Hematopoietic multipotent progenitor cell treated with erythropoietin and hydrocortisone succinate and interleukin-3 and kit ligand, for 4 days (in vitro differentiated cells): ENCODE measurements around the gene SLC16A8.
"Not testable (repeated sequence)": the region's sequence is repeated elsewhere in the genome, so short reads cannot be mapped to it uniquely, and the experiment has no call there.

Source experiments
- DNase-seq: peaks from one replicate; pipeline ENCODE4 v3.0.0-alpha.2; 2015

Gene SLC16A8

DNA sequence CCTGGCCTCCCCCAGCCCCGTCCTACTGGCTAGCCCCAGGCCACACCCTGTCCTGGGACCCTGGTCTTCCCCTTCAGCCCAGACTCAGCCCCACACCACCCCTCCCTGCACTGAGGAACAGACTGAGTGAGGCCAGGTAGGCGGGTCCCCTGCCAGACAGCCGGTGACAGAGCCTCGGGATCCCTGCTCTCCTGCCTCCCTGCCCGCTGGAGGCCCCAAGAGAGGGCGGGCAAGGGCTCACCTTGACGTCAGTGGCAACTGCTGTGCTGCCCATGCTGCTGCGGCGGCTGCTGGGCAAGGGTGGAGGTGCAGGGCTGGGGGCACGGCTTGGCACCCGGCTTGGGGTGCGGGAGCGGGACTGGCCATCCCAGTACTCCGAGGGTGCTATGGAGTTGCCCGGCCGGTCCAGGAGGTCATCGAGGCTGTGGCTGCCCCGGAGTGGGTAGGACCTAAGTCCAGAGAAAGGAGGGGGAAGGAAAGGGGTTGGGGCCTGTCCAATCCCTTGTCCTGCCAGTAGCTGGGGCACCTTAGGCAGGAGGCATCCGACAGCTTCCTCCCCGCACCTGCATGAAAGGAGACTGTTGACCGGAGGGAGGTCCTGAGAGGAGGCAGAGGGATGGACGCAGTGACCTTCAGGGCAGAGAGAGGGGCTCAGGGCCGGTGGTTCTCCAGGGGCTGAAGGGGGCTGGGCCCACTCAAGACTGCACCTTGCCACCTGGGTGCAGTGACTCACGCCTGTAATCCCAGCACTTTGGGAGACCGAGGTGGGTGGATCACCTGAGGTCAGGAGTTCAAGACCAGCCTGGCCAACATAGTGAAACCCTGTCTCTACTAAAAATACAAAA lies 2.2 kb upstream of the SLC16A8 start:
- DNase-seq = no peak

DNA sequence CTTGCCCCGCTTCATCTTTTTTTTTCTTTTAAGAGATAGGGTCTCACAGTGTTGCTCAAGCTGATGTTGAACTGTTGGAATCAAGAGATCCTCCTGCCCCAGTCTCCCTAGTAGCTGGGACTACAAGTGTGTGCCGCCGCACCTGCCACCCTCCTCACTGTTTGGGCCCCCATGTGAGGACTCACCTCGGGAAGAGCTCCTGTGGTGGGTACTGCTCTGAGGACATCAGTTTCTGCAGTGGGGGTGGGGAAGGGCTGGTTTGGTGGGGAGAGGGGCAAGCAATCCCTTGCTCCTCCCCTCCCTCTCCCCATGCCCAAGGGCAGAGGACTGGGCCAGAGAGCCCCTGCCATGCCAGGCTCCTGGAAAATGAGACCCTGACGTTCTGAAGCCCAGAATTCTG lies 1.5 kb upstream of the SLC16A8 start:
- no peak for DNase-seq

DNA sequence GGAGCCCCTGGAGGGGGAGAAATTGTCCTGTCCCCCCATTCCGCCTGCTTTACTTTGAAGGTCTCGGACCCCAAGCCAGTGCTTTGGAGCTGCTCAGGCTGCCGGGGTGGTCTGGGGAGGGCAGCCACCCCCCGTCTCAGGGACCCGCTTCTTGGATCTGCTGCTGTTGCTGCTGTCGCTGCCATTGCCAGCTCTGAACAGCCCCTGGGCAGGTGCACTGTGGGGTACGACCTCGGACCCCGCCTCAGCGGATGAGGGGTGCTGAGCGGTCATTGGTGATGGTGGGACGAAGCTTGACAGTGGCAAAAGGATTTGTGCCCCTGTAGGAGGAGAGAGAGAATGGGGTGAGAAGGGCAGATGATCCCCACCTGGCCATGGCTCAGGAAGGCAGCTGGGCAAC lies 1.1 kb upstream of the SLC16A8 start:
- DNase-seq = no peak

DNA sequence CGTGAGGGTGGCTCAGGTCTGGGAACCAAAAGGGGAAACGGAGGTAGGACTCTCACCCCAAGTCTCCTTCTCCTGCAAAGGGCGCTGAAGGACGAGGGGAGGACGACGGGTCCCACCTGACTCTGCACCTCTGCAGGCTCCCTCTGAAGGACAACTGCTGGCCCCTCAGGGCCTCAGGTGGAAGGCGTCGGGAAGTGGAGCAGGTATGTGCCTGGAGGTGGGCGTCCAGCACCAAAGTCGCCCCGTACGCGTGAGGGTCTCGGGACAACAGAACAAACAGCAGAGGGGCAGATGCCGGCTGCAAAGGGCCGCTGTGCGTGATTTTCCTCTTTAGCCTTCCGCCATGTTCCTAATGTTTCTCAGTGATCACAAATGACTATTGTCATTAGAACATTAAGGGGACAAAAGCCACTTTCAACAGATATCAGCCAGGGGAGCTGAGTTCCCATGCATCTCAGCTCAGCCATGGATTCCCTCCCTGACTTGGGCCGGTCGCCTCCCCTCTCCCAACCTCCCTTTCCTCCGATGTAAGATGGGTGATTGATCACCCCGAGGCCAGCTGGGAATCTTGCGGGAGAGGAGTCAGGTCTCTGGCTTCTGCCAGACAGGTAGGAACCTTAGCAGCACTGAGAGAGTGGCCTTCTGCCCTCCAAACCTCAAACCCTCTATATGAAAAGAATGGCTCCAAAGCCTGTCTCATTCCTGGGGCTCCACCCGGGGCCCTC lies 836 bp downstream of the SLC16A8 start:
- no peak for DNase-seq

DNA sequence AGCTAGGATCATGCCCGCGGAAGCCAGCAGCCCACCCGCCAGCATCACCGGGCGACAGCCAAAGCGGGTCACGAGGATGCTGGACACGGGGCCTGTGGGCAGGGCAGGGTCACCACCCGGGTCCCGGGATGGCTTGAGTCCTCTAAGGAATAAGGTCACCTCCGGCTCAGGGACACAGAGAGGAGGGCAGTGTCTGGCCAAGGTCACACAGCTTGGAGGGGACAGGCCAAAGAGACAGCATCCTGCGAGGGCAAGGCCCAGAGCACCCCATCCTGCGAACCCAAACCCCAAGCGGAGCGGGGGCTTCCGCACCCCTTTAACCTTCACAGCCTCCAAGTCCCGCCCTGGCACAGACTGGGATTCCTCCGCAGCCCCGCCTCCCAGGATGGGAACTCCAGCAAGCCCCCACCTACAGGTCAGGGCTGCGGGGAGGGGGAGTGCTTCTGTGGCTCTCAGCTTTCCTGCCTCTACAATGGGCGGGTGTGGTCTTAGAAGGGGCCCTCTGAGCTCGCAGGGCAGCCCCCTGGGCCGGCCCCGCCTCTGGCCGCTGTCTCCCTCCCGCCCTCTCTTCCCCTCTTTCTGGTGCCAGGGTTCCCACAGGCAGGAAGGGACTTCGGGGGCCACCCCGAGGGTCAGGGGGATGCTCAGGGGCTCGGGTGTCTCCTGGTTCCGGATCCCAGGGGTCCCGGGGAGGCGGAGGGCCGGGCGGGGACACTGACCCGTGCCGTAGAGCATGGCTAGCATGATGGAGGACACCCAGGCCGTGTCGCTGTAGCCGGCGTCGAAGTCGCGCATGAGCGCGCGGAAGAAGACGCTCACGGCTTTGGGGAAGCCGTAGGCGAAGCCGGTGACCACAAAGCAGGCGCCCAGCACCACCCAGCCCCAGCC lies 1.8 kb downstream of the SLC16A8 start:
- DNase-seq = peak; percentile 48

DNA sequence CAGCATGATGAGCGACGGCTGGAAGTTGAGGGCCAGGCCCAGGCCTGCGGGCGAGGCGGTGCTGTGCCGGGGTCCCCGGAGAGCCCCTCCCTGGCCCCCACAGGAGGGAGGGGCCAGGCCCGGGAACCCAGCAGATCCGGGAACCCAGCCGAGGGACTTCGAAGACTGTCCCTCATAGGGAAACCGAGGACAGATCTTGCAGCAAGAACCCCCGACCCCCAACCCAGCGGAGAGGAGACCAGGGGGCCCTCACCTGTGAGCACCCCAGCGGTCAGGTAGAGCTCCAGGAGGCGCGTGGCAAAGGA lies 2.4 kb downstream of the SLC16A8 start:
- no peak for DNase-seq

DNA sequence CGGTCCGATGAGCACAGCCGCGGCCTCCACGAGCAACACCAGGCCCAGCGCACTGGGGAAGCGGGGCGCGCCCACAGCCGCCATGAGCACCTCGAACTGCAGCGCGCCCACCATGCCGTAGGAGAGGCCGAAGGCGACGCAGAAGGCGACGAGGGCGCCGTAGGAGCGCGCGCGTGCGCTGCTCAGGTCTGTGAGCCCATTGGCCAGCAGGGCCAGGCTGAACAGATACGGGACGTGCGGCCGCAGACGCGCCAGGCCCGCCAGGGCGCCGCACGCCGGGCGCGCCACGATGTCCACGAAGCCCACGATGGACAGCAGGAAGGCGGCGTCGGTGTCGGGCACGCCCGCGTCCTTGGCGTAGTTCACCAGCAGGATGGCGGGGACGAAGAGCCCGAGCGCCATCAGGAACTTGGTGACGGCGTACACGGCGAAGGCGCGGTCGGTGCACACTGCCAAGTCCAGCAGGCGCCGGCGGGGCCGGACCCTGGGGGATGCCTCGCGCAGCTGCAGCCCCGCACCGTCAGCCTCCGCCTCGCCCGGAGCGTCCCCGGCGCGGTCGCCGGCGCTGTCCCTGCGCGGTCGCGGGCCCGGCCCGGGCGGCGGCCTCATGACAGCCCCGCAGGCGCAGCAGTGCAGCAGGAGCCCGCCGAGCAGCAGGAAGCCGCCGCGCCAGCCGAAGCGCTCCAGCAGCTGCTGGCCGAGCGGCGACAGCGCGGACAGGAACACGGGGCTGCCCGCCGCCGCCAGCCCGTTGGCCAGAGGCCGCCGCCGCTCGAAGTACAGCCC lies 2.9 kb downstream of the SLC16A8 start:
- DNase-seq = peak; percentile 60

- DNase-seq = no peak
Measured at GRCh38 chr22:38080474-38080849, 3.5 kb downstream of the SLC16A8 start.

DNA sequence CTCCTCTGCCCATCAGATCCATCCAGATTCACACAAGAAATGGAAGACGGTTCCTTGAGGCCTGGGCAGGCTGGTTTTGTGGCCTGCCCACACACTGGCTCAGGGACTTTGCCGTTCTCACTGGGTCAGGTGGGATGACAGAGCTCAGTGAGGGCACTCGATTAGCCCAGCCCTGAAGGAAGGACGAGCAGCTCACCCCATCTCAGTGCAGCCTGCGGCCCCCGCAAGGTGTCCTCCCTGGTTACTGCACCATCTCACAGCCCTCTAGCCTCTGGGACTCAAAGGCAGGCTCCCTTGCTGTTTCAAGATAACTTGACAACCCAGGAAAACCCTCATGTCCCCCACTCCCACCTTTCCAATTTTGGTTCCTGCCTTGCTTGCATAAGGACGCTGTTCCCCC lies 4.2 kb downstream of the SLC16A8 start:
- DNase-seq = no peak

DNA sequence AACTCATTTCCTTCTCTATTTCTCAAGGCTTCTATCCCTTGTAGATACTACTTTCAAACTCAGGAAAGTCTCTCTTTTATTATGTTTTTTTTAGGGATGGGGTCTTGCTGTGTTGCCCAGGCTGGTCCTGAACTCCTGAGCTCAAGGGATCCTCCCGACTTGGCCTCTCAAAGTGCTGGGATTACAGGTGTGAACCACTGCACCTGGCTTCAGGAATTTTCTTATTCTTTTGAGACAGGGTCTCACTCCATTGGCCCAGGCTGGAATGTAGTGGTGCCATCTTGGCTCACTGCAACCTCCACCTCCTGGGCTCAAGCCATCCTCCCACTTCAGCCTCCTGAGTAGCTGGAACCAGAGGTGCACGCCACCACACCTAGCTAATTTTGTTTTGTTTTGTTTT lies 4.8 kb downstream of the SLC16A8 start:
- not testable (repeated sequence) for DNase-seq

DNA sequence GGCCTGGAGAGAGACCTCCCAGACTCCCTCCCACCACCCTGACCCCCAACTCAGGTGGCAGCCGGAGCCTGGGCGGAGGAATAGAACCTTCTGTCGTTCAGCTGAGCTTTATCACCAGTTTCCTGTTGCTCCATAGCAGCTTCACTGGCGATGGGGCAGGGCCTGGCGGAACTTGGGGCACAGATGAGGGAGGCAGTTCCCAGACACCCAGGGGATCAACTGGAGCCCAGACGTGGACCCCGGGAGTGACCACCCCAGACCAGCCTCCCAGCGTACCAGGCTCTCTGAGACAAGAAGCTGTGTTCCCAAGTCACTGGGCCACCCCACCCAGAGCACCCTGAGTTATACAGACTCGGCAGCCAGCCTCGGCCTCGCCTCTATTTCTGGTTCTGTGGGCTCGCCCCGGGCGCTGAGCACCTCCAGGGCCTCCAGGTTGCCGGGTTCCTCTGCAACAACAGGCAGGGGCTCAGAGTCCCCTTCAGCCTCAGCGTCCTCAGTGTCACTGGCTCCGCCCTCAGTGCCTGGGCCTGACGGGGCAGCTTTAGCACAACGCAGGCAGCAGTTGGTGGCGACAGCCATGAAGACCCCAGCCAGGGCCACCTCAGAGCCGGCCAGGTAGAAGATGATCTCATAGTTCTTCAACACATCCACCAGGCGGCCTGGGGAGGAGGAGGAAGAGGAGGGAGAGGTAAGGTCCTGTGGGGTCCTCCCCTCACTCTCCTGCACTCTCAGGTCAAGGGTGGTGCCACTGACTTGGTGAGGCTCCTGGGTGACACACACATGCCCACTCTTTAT lies 5.7 kb downstream of the SLC16A8 start:
- no peak for DNase-seq

DNA sequence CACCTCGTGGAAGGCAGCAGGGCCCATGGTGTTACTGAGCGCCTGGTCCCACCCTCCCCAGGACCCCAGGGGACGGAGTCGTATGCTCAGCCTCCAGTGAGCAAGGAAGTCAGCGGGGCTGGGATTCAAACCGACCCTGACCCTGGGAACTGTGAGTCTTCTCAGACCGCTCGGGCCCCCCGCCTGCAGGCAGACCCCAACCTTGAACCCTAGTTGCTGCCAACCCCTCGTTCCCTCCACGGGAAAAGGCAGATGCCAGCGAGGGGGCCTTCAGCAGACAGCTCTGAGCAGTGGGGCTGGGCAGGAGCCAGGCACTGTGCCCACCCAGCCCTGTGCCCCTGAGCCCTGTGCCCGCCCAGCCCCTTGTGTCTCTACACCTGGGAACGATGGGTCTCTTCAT lies 6.4 kb downstream of the SLC16A8 start:
- DNase-seq = no peak

DNA sequence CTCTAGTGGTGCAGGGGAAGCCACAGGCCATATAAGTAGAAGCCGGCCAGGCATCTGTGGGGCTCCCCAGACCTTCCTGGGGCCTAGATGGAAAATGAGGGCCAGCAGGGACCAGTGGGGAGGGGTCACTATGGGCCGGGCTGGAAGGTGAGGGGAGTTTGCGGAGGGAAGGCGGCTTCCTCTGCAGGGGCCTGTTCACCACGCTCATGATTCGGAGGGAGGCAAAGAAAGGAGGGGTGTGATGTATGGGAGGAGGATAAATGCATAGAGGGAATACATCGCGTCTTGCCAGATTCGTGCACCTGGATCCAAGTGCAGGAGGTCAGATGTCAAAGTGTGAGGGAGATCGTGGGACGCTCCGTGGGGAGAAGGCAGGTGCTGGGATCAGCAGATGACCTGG lies 6.9 kb downstream of the SLC16A8 start:
- no peak for DNase-seq

DNA sequence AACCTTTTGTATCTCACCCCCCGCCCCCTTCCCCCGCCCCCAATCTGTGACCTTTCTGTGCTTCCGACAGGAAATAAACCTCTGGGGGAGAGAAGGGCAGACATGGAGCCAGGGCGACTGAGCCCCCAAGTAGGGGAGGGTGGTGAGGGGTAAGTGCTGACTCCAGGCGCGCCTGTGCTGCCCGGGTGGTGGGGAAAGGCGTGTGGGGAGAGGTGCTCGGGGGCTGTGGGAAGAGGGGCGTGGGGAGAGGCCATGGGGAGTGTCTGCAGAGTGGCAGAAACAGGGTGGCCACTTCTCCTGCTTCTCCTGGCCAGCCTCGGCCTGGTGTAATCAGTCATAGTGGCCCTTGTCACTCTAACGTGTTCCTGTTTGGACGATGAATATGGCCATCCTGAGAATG lies 8.0 kb downstream of the SLC16A8 start:
- DNase-seq = no peak

DNA sequence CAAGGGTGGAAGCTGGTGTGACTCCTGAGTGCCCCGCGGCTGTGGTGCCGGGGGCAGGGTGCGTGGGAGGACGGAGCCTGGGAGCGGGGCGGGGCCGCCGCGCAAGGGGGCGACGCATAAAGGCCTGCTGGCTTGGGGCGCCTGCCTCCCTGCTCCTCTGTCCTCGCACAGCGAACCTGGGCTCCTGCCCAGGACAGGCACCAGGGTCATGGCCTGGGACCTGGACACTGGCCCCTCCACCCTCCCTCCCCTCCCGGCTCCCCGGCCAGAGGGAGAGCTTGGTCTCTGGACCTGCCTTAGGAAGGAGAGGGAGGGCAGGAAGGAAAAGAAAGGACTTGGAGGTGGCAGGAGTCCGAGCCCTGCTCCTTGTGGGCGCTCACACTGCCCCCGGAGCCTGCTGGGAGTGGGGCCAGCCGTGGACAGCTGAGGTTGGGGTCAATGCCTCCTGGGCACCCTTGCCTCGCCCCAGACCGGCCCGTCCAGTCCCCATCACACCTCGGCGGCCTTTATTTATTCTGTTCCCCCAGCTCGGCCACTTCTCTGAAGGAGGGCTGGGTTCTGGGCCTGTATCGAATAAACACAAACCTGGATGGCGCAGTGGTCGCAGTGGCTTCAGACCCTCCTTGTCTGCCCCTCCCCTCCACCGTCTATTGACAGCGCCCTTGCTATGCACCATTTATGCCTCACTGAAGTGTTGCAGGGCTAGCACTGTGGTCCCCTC lies 8.7 kb downstream of the SLC16A8 start:
- no peak for DNase-seq

DNA sequence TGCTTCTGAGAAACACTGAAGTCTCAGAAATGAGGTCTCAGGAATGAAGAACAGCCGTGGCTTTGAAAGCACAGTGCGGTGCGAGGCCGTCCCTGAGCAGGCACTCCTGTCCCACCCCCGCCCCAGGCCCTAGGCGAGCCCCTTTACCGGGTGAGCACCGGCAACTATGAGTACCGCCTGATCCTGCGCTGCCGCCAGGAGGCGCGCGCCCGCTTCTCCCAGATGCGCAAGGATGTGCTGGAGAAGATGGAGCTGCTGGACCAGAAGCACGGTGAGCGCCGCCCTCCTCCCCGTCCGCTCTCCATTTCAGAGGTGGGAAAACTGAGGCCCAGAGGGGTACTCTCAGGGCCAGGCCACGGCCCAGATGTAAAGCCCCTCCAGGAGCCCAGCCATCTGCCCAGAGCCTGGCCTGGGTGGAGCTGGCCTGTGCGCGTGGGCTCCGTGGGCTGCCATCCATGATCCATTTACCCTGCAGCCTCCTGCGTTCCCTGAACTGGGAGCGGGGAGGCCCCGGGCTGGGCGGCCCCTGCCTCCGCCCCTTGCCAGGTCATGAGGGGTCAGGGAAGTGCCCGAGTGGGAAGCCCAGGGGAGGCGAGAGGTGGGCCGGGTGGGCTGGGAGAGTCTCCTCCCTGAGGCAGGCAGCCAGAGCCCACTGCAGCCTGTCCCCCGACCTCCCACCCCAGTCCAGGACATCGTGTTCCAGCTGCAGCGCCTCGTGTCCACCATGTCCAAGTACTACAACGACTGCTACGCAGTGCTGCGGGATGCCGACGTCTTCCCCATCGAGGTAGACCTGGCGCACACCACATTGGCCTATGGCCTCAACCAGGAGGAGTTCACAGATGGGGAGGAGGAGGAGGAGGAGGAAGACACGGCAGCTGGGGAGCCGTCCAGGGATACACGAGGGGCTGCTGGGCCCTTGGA lies 9.5 kb downstream of the SLC16A8 start:
- no peak for DNase-seq

DNA sequence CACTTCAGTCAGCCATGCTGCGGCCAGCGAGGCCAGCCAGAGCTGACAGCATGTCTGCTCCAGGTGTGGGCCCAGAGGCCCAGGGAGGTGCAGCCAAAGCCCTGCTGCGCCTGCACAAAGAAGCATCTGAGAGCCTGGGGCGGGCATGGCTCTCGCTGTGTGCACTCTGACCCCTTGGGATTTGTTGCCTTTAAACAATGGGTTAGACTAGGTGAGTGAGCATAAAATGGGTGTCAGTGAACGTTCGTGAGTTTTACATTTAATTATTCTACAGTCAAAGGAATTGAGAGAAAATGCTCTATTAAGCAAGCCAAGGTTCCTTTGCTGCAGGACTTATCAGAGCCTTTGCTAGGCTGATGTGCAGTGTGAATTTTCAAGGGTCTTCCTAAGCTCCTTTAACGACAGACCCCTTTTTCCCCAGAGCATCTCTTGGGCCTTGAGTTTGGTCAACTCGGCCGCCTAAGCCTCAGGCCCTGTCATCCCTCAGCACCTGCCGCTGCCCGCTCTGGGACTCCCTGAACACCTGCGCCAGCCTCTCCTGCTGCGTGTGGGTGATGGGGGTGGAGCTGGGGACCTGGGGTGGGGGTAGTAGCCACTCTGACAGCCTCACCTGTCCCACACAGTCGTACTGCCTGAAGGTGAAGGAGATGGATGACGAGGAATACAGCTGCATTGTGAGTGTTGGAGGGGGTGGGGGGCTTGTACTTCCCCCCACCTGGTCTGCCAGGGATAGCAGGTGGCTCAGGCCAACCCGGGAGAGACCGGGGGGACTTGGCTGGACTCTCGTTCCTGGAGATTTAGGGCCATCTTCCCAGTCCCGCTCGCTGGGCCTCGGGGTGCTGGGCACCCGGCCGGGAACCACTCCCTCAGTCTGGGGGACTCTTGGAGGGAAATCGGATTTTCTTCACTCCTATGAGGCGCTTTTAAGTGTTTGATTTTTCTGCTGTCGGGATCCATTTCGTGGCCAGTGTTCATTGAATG lies 10.5 kb downstream of the SLC16A8 start:
- DNase-seq = no peak

- no peak for DNase-seq
Measured at GRCh38 chr22:38072322-38073149, 11.4 kb downstream of the SLC16A8 start.
